Hepatocyte (in vitro differentiated cells): ENCODE results near the gene ARMH4. TPM values are rescaled to one million over a fixed set of nuclear protein-coding genes. Genes with fewer than 3 reads are reported as not detected.

Experiments used
- DNase-seq: peaks from one replicate; pipeline ENCODE4 v3.0.0-alpha.2; 2016; ENCODE audit warnings: low spot score
- H2AFZ ChIP-seq: fragments of 200-600 bp; sonication (generic); 2 replicates; pipeline ENCODE4 v1.6.0; 2016; ENCODE audit warnings: antibody characterized with exemption, mild to moderate bottlenecking
- H3K27ac ChIP-seq: fragments of 200-600 bp; sonication (generic); 2 replicates; pipeline ENCODE4 v1.5.1; 2016; ENCODE audit warnings: mild to moderate bottlenecking
- H3K27me3 ChIP-seq: fragments of 200-600 bp; sonication (generic); 2 replicates; pipeline ENCODE4 v1.6.1; 2016
- H3K36me3 ChIP-seq: fragments of 200-600 bp; sonication (generic); replicated peaks from 2 replicates; pipeline ENCODE4 v1.5.1; 2016; ENCODE audit warnings: low read depth; ENCODE audit not compliant: insufficient read depth
- H3K4me1 ChIP-seq: fragments of 200-600 bp; sonication (generic); 2 replicates; pipeline ENCODE4 v1.5.1; 2016; ENCODE audit warnings: mild to moderate bottlenecking, moderate library complexity; ENCODE audit not compliant: insufficient read depth
- H3K4me2 ChIP-seq: fragments of 200-600 bp; sonication (generic); 2 replicates; pipeline ENCODE4 v1.6.0; 2016
- H3K4me3 ChIP-seq: fragments of 200-600 bp; sonication (generic); 2 replicates; pipeline ENCODE4 v1.5.1; 2016; ENCODE audit warnings: mild to moderate bottlenecking
- H3K79me2 ChIP-seq: fragments of 200-600 bp; sonication (generic); 2 replicates; pipeline ENCODE4 v1.6.0; 2017; ENCODE audit warnings: mild to moderate bottlenecking
- H3K9me2 ChIP-seq: fragments of 200-600 bp; sonication (generic); replicated peaks from 2 replicates; pipeline ENCODE4 v1.6.0; 2017; ENCODE audit warnings: mild to moderate bottlenecking; ENCODE audit not compliant: insufficient read depth
- H3K9me3 ChIP-seq: fragments of 200-600 bp; sonication (generic); 2 replicates; pipeline ENCODE4 v1.5.1; 2016; ENCODE audit warnings: low read depth, mild to moderate bottlenecking
- H4K20me1 ChIP-seq: fragments of 200-600 bp; sonication (generic); 2 replicates; pipeline ENCODE4 v1.6.0; 2016; ENCODE audit warnings: mild to moderate bottlenecking; ENCODE audit not compliant: insufficient read depth, poor library complexity, severe bottlenecking
- CTCF ChIP-seq: fragments of 200-600 bp; sonication (generic); IDR thresholded peaks from 2 replicates; pipeline ENCODE4 v1.5.1; 2016; ENCODE audit warnings: antibody characterized with exemption, mild to moderate bottlenecking; ENCODE audit not compliant: poor library complexity
- EZH2 ChIP-seq: fragments of 200-600 bp; sonication (generic); IDR thresholded peaks from 2 replicates; pipeline ENCODE4 v1.6.1; 2016; ENCODE audit warnings: antibody characterized with exemption, mild to moderate bottlenecking, borderline replicate concordance
- EZH2phosphoT487 ChIP-seq: fragments of 200-600 bp; sonication (generic); IDR thresholded peaks from one replicate; pipeline ENCODE4 v1.6.1; 2018; ENCODE audit warnings: antibody characterized with exemption, mild to moderate bottlenecking, low read depth, moderate library complexity; ENCODE audit not compliant: unreplicated experiment, severe bottlenecking
- whole genome bisulfite sequencing: methylation state at CpG from one replicate; pipeline ENCODE4 v1.1.6; 2016; ENCODE audit warnings: low lambda C conversion rate; ENCODE audit errors: missing lambda C conversion rate; 5-methylcytosine and 5-hydroxymethylcytosine counted together
- polyA plus RNA-seq: library from polyadenylated mRNA; unstranded; fragments of >200 nt; fragmentation: Nextera tagmentation; extraction: Ambion mirVana; gene quantifications from 2 replicates; pipeline ENCODE4 v1.2.1, GENCODE V29; 2016
- total RNA-seq: library from RNA; depleted of rRNA; stranded (reverse); fragments of >200 nt; gene quantifications from 2 replicates; pipeline ENCODE4 v1.2.3, GENCODE V29; 2014

ARMH4 gene
- total and polyA plus RNA-seq, 2 experiments from 2014 or later = 6.6 to 11.3 TPM

GRCh38 chr14:58026967-58027366, 125.0 kb downstream of the ARMH4 start:
- WGBS = 90% methylated on average over 1 of the region's 1 CpG
- TF ChIP-seq CTCF (no peak), EZH2phosphoT487 (no peak), EZH2 (no peak)
- H3K4me1 ChIP-seq = no peaks in the 10 kb centered on the region

GRCh38 chr14:58026219-58026618, 125.8 kb downstream of the ARMH4 start:
- H3K27me3 ChIP-seq = no peaks in the 10 kb centered on the region
- no peak overlapping the region for H2AFZ ChIP-seq
- H3K27ac ChIP-seq = no peak overlapping the region
- H4K20me1 ChIP-seq = no peaks in the 10 kb centered on the region
- no peaks in the 10 kb centered on the region for H3K9me2 ChIP-seq
- H3K79me2 ChIP-seq = no peaks in the 10 kb centered on the region
- no peak overlapping the region for H3K4me3 ChIP-seq
- TF ChIP-seq CTCF (no peak), EZH2 (no peak), EZH2phosphoT487 (no peak)
- WGBS = 100% methylated on average over 1 of the region's 1 CpG
- H3K4me2 ChIP-seq = no peak overlapping the region
- H3K4me1 ChIP-seq = no peaks in the 10 kb centered on the region
- H3K36me3 ChIP-seq = no peaks in the 10 kb centered on the region
- no peak for DNase-seq
- H3K9me3 ChIP-seq = no peaks in the 10 kb centered on the region

More at GRCh38 chr14:58026967-58027366, 125.0 kb downstream of the ARMH4 start:
- Histone ChIP-seq H3K4me3 (no peak overlapping the region), H3K9me2 (no peaks in the 10 kb centered on the region), H2AFZ (no peak overlapping the region), H3K9me3 (no peaks in the 10 kb centered on the region), H3K4me2 (no peak overlapping the region), H3K36me3 (no peaks in the 10 kb centered on the region), H3K27ac (no peak overlapping the region), H3K27me3 (no peaks in the 10 kb centered on the region), H4K20me1 (no peaks in the 10 kb centered on the region), H3K79me2 (no peaks in the 10 kb centered on the region)
- no peak for DNase-seq

- TF ChIP-seq EZH2 (no peak), EZH2phosphoT487 (no peak), CTCF (no peak)
- DNase-seq = no peak
- Histone ChIP-seq H3K4me3 (no peak overlapping the region), H3K27ac (no peak overlapping the region), H2AFZ (no peak overlapping the region), H3K9me3 (no peaks in the 10 kb centered on the region), H3K4me2 (no peak overlapping the region), H3K4me1 (no peaks in the 10 kb centered on the region), H3K9me2 (no peaks in the 10 kb centered on the region), H4K20me1 (no peaks in the 10 kb centered on the region), H3K79me2 (no peaks in the 10 kb centered on the region), H3K27me3 (no peaks in the 10 kb centered on the region), H3K36me3 (no peaks in the 10 kb centered on the region)
- 93% methylated on average over 2 of the region's 2 CpGs for WGBS
These were observed 137.2 kb downstream of the ARMH4 start for GRCh38 chr14:58014778-58015177.

GRCh38 chr14:58002618-58003017, 149.4 kb downstream of the ARMH4 start:
- no peak for DNase-seq
- no peaks in the 10 kb centered on the region for H4K20me1 ChIP-seq
- H3K4me3 ChIP-seq = no peak overlapping the region
- no peak overlapping the region for H2AFZ ChIP-seq
- no peaks in the 10 kb centered on the region for H3K79me2 ChIP-seq
- no peak for TF ChIP-seq EZH2phosphoT487
- no peak for TF ChIP-seq CTCF
- no peak for TF ChIP-seq EZH2
- H3K4me1 ChIP-seq = no peaks in the 10 kb centered on the region
- no peaks in the 10 kb centered on the region for H3K9me3 ChIP-seq
- H3K27me3 ChIP-seq = no peaks in the 10 kb centered on the region
- H3K36me3 ChIP-seq = no peaks in the 10 kb centered on the region
- no peak overlapping the region for H3K4me2 ChIP-seq
- no peaks in the 10 kb centered on the region for H3K9me2 ChIP-seq
- H3K27ac ChIP-seq = no peak overlapping the region
- WGBS = 87% methylated on average over 2 of the region's 2 CpGs
